GM12891 (cell line): ENCODE measurements around the gene HMGN2.

ENCODE experiments used
- POLR2A ChIP-seq: IDR thresholded peaks from 2 replicates; pipeline ENCODE4 v1.6.1; 2011; ENCODE audit warnings: low read depth, low read length, control low read depth
- POLR2AphosphoS5 ChIP-seq: IDR thresholded peaks from 2 replicates; pipeline ENCODE4 v1.6.1; 2011; ENCODE audit warnings: low read depth, low read length, control low read depth
- POU2F2 ChIP-seq: IDR thresholded peaks from 2 replicates; pipeline ENCODE4 v1.6.1; 2011; ENCODE audit warnings: low read depth, mild to moderate bottlenecking, control low read depth, low read length, moderate library complexity
- SPI1 ChIP-seq: IDR thresholded peaks from 2 replicates; pipeline ENCODE4 v1.6.1; 2011; ENCODE audit warnings: low read depth, low read length, control low read depth
- TAF1 ChIP-seq: IDR thresholded peaks from 2 replicates; pipeline ENCODE4 v1.6.1; 2011; ENCODE audit warnings: low read depth, low read length, control low read depth

GRCh38 chr1:26470878-26471497 lies 1.3 kb upstream of the HMGN2 start:
- TF ChIP-seq POLR2A (no peak; the same call in 1 of the 2 replicates), POLR2AphosphoS5 (no peak), SPI1 (no peak), TAF1 (no peak), POU2F2 (no peak)
